UCSD-AML1 (cell line): ENCODE measurements around the gene TEX48.

ENCODE experiments used
- DNase-seq: peaks from one replicate; lab custom pipeline; 2025; ENCODE audit not compliant: unreplicated experiment; lab: John Stamatoyannopoulos, UW

Gene TEX48, protein sequence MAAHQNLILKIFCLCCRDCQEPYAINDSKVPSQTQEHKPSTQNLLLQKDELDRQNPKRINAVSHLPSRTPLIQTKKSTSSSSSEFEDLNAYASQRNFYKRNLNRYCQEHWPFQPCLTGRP

DNA sequence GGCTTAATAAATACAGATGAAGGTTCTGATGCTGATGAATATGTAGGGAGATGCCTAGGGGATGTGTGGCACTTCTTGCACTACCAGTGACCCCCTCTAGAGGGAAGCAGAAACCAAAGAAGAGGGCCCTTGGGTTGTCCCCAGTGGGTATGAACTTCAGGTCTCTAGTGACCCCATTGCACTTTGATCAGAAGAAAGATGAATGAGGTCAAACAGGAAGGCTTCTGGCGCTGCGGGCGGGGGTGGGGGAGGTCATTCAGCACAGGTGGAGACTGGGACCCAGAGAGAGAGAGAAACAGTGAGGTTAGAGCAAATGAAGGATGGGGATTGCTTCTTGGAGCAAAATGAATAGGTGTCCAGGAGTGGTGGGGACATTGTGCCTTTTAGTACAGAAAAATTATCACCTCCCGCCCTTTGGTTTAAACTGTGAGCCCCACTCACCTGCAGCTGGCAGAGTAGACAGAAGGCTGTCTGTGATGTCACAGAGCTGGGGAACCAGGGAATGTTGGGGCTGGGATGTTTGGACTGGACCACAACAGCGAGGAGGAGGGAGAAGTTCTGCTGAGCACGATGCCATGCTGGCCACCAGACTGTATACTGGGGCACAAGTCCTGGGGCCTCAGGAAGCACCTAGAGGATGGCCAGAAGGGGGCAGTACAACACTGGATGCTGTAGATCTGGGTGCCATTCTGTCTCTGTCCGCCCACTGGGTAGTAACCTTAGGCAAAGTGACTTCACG, at the start of gene TEX48:
Gene TEX48 (minus strand): TSS at position 599 of the 739 bp plus-strand sequence. CDS start 10,469 bp downstream, outside the sequence.
- DNase-seq = peak; percentile 41

DNA sequence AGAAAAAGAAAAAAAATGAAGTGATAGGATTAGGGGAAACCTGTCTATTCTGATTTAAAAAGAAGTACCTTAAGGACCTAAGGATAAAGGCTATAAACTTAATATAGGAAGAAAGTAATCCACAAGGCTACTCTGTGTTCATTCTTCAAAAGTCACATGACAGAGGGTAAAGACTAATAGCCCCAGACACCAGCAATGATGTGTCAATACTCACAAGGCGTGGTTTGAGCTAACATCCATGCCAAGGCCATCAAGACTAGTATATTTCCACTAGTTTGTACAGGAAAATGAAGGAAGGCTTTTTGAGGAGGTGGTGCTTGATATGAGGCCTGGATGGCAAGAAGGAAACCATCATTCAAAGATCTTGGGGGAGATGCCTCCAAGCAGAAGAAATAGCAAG, 49.7 kb upstream of the TEX48 start:
- no peak for DNase-seq

- DNase-seq = no peak
Measured at GRCh38 chr9:114729706-114730105, 47.7 kb upstream of the TEX48 start.

GRCh38 chr9:114725930-114726329, 43.9 kb upstream of the TEX48 start:
- DNase-seq = no peak

DNA sequence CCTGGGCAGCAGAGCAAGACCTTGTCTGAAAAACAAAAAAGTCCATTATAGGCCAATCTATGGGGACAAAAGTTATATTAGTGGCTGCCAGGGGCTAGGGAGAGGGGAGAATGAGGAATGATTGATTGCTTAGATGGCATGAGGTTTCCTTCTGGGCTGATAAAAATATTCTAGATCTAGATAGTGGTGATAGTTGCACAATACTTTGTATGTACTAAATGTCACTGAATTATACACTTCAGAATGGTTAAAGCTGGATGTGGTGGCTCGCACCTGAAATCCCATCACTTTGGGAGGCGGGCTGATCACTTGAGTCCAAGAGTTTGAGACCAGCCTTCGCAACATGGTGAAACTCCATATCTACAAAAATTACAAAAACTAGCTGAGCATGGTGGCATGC, 42.8 kb upstream of the TEX48 start:
- no peak for DNase-seq

GRCh38 chr9:114723931-114724330, 41.9 kb upstream of the TEX48 start:
- DNase-seq = no peak

- DNase-seq = no peak
Measured at GRCh38 chr9:114722937-114723620, 41.1 kb upstream of the TEX48 start.

GRCh38 chr9:114722081-114722621, 40.2 kb upstream of the TEX48 start:
- DNase-seq = no peak

DNA sequence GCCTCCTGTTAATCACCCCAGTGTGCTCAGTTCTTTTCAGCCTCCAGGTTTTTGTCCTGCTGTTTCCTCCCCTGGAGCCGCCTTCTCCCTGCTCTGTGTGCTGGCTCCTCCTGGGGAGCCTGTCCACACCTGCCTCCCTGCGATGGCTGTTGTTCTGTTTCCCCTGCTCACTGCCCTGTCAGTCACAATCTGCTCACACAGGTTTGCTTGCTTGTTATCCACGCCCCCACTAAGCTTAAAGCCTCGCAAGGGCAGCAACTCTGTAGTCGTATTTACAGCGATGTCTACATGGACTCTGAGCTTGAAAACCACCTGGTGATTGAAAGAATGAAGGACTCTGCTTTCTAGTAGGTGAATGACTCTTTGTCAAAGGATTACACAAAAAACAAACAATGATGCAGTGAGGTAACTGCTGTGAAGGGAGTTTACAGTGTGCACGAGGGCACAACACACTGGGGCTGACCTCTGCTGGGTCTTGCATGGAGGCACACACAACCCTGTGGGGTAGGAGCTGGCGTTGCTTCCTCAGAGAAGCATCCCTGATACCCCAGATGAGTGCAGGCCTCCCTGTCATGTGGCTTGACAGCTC, 39.6 kb upstream of the TEX48 start:
- DNase-seq = no peak

DNA sequence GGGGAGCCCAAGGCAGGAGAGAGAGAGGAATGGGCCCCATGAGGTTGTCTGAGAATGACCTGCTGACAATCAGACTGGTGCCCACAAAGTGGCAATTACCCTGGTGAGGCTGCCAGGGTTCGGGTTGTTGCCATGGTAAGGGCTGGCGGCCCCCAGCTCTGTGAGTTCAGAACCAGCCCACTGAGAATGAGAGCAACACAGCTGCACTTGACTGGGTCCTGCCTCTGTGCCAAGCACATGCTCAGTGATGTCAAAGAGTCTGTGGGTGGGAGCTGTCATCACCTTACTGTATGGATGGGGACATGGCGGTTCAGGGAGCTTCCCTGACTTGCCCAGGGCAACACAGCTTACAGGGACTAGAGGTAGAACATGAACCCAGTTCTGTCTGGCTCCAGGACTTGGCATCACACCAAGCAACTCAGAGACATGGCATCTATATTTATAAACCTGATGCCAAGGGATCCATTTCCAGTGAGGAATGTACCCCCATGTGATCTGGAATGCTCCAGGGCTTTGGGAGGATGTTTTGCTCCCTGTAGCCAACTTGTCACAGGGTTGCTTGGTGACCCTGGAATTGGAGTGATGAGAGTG, 38.2 kb upstream of the TEX48 start:
- DNase-seq = no peak

GRCh38 chr9:114719290-114719689, 37.3 kb upstream of the TEX48 start:
- no peak for DNase-seq

- no peak for DNase-seq
Measured at GRCh38 chr9:114718801-114719221, 36.8 kb upstream of the TEX48 start.

GRCh38 chr9:114717908-114718486, 36.0 kb upstream of the TEX48 start:
- DNase-seq = no peak

- DNase-seq = no peak
Measured at GRCh38 chr9:114709636-114710035, 27.6 kb upstream of the TEX48 start.

GRCh38 chr9:114706711-114707110, 24.7 kb upstream of the TEX48 start:
- DNase-seq = no peak

DNA sequence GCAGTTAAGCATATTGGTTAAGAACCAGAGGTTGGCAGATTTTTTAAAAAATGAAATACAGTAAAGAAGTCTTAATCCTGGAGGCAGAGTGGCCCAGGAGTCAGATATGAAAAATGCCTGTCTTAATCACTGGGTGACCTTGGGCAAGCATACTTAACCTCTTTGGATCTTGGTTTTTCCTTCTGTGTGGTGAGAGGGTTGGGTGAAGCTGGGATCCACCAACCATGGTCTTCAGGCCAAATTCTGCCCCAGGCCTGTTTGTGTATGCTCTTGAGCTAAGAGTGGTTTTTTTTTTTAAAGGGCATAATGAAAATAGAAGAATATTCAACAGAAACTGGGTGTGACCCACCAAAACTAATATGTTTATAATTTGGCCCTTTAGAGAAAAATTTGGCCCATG, 20.0 kb upstream of the TEX48 start:
- no peak for DNase-seq

- no peak for DNase-seq
Measured at GRCh38 chr9:114697951-114698351, 16.0 kb upstream of the TEX48 start.

GRCh38 chr9:114696814-114697544, 15.0 kb upstream of the TEX48 start:
- DNase-seq = no peak

DNA sequence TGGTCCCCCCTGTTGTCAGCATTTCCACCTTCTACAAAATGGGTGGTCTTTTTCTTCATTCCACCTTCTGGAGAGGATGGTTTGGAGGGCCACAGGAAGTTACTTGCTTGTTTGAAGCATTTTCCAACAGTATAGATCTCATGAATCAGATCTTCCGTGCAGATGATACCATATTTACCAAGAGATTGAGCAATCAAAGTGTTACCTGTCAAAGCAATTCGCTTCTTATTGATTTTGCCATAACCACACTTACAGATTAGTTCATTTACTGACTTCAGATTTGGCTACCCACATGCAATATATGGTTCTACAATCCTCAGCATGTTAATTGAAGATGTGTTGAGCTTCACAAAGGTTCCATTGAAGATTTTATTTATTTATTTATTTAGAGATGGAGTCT, 14.0 kb upstream of the TEX48 start:
- DNase-seq = no peak

DNA sequence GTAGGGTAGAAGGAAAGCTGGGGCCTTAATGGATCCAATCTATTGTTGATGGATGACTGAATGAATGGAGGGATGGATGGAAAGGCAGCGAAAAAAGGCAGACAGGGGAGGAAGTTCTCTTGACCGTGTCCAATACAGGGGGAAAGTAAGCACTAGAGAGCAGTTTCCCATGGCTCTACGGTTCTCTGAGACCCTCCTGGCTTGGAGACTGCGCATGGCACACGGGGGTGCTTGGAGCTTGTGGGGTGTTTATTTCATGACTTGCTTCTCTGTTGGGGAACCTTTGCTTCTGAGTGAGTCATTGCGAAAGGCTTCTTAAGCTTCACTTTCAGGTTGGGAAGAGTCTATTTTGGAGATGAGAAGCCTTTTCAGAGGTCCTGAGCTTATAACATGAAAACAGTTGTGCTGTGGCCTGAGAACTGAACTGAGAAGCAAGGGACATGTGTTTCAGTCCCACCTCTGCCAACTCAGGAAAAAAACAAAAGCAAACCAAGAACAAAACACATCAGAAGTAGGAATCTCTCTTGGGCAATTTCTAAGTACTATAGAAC, 12.8 kb upstream of the TEX48 start:
- no peak for DNase-seq
